Central memory CD4-positive, alpha-beta T cell (primary cell): ENCODE data around the gene CCDC71.

ENCODE experiments used
- DNase-seq: peaks from one replicate; pipeline ENCODE4 v3.0.0; 2022
- total RNA-seq, 3 experiments: gene quantifications; one replicate each; lab custom pipeline; 2026; lab: John Stamatoyannopoulos, UW

CCDC71 gene
- total RNA-seq = 9.8 to 21.6 (median 16.6) reads per million in 3 experiments

- peak; percentile 66 for DNase-seq
Observed at GRCh38 chr3:49165771-49166751, at the start of gene CCDC71. CCDC71 (minus strand) TSS chr3:49166331; CDS start chr3:49164208, 2,123 bp downstream.

GRCh38 chr3:49213998-49214397 lies 47.9 kb upstream of the CCDC71 start:
- no peak for DNase-seq

GRCh38 chr3:49213541-49213943 lies 47.4 kb upstream of the CCDC71 start:
- DNase-seq = no peak

- DNase-seq = no peak
Observed at GRCh38 chr3:49199900-49200281, 33.8 kb upstream of the CCDC71 start.

DNA sequence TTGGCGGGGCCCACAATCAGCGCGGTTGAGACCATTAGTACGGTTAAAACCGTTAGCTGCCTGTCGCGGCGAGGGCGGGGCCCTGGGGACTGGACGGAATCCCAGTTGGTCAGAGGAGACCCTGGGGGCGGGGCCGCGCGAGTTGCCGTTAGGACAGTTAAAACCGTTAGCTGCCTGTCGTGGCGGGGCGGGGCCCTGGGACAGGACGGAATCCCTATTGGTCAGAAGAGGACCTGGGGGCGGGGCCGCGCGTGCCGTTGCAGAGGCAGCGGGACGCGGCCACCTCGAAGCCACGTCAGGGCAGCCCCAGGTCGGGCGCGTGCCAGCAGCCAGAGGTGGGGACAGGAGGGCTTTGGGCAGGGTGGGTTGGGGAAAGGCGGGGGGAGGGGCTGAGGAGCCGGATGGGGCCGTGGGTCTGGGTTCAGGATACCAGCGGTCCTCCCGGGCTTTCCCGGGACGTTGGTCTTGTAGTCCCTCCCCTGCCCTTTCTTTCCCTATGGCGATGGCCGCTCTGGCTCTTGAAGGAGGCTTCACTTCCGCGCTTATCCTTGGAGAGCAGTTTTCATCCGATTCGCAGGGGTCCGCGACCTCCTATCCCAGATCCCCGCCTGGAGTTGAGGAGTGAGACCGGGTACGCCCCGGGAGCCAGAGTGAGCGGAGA lies 33.2 kb upstream of the CCDC71 start:
- DNase-seq = no peak

- DNase-seq = no peak
Observed at GRCh38 chr3:49198611-49199230, 32.6 kb upstream of the CCDC71 start.

GRCh38 chr3:49198161-49198560 lies 32.0 kb upstream of the CCDC71 start:
- DNase-seq = no peak

DNA sequence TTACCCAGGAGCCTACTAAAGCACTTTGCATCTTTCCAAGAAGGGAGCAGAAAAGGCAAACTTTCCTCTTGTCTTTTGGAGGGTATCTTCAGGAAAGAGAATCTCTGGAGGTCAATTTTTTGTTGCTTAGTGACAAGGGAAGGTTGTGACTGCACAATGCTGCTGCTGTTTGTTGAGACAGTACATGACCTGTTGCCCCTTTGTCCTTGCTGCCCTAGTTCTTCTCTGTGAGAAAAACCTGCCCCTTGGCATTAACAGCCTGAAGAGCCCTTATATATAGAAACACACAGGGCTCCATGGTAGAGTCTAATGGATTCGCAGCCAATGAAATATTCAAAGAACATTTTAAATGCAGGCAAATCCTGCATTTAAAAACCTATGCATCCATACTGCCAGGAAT lies 25.6 kb upstream of the CCDC71 start:
- DNase-seq = no peak

DNA sequence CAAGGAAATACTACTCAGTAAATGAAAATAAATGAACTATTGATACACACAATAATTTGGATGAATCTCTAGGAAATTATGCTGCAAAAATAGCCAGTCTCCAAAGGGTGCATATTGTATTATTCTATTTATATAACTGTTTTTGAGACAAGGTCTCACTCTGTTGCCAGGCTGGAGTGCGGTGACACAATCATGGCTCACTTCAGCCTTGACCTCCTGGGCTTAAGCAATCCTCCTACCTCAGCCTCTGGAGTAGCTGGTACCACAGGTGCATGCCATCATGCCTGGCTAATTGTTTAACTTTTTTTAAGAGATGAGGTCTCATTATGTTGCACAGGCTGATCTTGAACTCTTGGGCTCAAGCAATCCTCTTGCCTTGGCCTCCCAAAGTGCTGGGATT lies 17.7 kb upstream of the CCDC71 start:
- DNase-seq = no peak

DNA sequence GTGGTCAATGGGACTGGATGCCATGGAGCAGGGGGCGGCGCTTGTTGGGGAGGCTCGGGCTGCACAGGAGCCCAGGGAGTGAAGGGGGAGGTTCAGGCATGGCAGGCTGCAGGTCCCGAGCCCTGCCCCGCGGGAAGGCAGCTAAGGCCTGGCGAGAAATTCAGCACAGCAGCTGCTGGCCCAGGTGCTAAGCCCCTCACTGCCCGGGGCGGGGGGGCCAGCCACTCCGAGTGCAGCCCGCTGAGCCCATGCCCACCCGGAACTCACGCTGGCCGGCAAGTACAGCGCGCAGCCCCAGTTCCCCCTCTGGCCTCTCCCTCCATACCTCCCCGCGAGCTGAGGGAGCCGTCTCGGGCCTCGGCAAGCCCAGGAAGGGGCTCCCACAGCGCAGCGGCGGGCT lies 16.6 kb upstream of the CCDC71 start:
- DNase-seq = no peak

DNA sequence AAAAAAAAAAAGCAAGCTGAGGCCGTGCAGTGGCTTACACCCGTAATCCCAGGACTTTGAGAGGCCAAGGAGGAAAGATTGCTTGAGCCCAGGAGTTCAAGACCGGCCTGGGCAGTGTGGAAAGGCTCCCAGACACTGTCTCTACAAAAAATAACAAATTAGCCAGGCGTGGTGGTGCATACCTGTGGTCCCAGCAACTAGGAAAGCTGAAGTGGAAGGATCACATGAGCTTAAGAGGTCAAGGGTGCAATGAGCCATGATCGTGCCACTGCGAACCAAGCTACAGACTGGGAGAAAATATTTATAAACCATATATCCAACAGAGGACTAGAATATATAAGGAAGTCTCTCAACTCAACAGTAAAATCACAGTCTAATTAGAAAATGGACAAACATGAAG lies 15.2 kb upstream of the CCDC71 start:
- DNase-seq = no peak

- DNase-seq = no peak
Observed at GRCh38 chr3:49180116-49180515, 14.0 kb upstream of the CCDC71 start.

- DNase-seq = no peak
Observed at GRCh38 chr3:49177073-49177472, 10.9 kb upstream of the CCDC71 start.

- no peak for DNase-seq
Observed at GRCh38 chr3:49175530-49175929, 9.4 kb upstream of the CCDC71 start.

GRCh38 chr3:49174397-49174985 lies 8.4 kb upstream of the CCDC71 start:
- DNase-seq = no peak

DNA sequence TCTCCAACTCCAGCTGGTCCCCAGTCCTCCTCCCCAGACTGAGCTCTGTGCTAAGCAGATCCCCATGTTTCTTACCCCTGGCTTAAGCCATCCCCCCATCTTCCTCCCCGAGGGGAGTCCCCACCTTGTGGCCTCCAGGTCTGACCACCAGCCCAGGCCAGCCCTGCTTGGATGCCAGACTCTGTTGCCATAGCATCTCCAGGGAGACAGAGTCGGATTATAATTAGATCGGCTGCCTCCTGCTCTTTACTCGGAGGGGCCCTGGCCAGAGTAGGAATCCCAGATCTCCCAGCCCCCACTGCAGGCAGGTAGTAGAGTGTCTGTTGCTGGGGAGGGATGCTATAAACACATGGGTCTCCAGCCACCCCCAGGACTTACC lies 7.7 kb upstream of the CCDC71 start:
- DNase-seq = no peak

GRCh38 chr3:49173116-49173791 lies 7.1 kb upstream of the CCDC71 start:
- DNase-seq = no peak

DNA sequence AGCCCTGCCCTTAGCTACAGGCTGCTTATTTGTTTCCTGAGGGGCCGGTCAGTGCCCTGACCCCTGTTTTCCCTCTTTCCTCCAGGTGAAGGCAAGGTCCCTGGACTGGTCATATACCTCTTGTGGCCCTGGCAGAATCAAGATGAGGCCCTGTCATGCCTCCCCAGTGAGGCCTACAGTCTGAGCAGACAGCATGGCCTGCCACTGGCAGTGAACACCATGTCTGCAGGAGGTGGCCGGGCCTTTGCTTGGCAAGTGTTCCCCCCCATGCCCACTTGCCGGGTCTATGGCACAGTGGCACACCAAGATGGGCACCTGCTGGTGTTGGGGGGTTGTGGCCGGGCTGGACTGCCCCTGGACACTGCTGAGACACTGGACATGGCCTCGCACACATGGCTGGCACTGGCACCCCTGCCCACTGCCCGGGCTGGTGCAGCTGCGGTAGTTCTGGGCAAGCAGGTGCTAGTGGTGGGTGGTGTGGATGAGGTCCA lies 6.5 kb upstream of the CCDC71 start:
- no peak for DNase-seq

- no peak for DNase-seq
Observed at GRCh38 chr3:49171775-49172500, 5.8 kb upstream of the CCDC71 start.

DNA sequence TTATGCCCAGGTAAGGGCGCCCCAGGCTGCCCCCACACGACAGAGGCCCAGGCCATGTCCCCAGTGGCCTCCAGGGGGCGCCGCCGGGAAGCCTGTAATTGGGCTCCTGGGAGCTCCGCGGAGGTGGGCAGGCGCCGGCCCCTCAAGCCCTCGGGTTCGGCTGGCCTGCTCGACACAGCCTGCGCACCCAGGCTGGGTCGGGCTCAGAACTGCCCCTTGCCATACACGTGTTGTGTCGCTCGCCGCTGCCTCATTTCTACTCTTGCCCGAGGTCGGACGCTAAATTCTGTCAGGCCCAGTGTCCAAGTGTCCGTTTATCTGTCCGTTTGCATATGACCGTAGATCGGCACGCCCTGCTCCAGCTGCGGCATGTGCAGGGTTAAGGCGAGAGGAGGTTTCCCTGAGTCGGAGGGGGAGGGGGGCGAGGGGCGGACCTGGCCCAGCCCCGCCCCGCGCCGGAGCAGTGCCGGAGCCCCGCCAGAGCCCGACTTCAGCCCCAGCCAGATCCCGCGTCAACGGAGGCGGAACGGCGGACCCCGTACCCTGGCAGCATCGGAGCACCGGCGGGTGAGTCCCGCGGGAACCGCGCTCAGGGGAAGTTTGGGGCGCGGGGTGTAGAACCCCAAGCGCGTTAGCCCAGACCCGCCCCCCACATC lies 5.1 kb upstream of the CCDC71 start, which contains the start of gene KLHDC8B:
TSS of gene KLHDC8B (plus strand) at position 480 of the 656 bp plus-strand sequence. CDS start 1,172 bp downstream, outside the sequence.
- peak; percentile 70 for DNase-seq

- no peak for DNase-seq
Observed at GRCh38 chr3:49170744-49171118, 4.6 kb upstream of the CCDC71 start.
